Breast epithelium (tissue), 3 donors: Measurements from ENCODE around the gene SCAMP5.

Experiments
- CTCF ChIP-seq, 3 donors: fragments of 450-650 bp; IDR thresholded peaks; one replicate each; pipeline ENCODE4 v1.5.1; 2016 to 2017; ENCODE audit warnings: antibody characterized with exemption in 3 of 3, mild to moderate bottlenecking in 3 of 3, moderate library complexity in 3 of 3
- POLR2A ChIP-seq: fragments of 450-650 bp; IDR thresholded peaks from one replicate; pipeline ENCODE4 v1.6.1; 2016; ENCODE audit warnings: antibody characterized with exemption, mild to moderate bottlenecking, moderate library complexity

- no peak for TF ChIP-seq POLR2A
- TF ChIP-seq CTCF (IDR thresholded peaks at IDR 0.05): no peak
Observed at GRCh38 chr15:75016431-75016830, 21.1 kb downstream of the SCAMP5 start.
